ENCODE measurements around the gene HPX.

Gene HPX, protein sequence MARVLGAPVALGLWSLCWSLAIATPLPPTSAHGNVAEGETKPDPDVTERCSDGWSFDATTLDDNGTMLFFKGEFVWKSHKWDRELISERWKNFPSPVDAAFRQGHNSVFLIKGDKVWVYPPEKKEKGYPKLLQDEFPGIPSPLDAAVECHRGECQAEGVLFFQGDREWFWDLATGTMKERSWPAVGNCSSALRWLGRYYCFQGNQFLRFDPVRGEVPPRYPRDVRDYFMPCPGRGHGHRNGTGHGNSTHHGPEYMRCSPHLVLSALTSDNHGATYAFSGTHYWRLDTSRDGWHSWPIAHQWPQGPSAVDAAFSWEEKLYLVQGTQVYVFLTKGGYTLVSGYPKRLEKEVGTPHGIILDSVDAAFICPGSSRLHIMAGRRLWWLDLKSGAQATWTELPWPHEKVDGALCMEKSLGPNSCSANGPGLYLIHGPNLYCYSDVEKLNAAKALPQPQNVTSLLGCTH

DNA sequence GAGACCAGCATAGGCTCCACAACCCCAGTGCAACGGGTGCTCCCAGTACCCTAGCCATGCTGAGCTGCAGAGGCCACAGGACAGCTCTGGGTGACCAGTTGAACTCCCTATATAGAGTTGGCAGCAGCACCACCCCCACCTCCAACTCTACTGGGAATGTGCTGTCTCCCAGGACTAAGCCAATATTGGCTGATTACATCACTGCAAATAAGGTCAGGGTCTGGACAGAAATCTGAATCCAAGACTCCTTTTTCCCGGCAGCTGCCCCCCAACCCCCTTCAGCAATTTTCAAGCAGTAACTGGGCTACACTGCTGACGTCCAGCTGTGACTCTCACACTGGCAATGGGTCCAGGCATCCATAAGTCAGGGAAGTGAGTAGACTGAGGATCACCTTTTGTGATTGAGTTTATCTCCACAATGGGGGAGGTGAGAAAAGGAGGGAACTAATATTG lies at the start of gene HPX:
TSS of gene HPX (minus strand) at position 82 of the 453 bp plus-strand sequence. CDS start at position 58, 24 bp downstream.
- DNase-seq (ENCODE audit: low spot score), result no peak

DNA sequence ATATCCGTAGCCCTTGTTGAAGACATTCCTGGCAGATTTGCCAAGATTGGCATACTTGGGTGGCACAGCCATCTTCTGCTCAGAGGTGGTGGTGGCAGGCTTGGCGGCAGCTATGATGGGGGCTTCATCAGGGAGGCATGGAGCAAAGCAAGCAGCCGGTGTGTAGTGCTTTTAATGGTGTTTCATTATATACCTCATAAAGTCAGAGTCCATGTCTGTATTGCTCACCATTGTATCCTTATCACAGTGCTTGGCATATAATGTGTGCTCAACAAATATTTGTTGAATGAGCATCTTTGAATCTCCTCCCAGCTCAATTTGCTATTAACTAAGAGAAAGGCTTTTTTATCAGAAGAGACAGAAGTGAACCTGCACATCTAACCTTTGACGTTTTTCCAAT lies 48.5 kb upstream of the HPX start:
- no peak for DNase-seq (ENCODE audit: low spot score)

DNA sequence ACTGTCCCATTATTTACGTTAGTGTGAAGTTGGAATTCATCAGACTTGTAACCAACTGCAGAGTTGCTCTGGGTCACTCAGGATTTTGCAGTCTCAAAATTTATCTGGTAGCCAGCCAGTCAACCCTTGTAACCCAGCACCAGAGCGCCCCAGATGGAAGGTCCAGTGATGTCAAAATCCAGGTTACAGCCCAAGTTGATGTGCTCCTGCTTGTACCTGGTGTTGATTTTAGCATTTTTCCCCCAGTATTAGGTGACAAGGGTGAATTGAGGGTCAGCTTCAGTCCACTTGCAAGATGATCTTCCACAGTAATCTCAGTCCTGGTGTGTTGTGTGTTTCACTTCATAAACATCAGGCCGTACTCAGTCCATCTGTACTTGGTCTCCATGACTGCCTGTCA lies 48.0 kb upstream of the HPX start:
- DNase-seq (ENCODE audit: low spot score), result no peak

DNA sequence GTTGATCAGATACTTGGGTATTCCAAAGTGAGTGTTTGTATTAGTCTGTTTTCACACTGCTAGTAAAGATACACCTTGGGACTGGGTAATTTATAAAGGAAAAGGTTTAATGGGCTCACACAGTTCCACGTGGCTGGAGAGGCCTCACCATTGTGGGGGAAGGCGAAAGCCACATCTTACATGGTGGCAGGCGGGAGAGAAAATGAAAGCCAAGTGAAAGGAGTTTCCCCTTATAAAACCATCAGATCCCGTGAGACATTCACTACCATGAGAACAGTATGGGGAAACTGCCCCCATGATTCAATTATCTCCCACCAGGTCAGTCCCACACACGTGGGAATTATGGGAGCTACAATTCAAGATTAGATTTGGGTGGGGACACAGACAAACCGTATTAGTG lies 47.6 kb upstream of the HPX start:
- no peak for DNase-seq (ENCODE audit: low spot score)

DNA sequence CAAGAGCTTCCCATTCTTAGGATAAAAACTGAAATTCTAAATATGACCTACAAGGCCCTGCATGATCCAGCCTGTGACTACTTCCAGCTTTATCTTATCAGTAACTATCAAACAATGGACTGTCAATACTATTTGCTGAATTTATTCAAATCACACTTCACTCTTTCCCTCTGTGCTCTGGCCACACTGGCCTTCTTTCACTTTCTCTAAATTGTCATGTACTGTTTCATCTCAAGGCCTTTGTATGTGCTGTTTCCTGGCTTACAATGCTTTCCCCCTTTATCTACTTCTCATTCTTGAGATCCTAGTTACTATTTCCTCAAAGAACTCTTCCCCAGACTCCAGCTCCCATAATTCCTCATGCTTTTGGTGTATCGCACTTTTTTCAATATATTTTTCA lies 46.2 kb upstream of the HPX start:
- DNase-seq (ENCODE audit: low spot score), result no peak

DNA sequence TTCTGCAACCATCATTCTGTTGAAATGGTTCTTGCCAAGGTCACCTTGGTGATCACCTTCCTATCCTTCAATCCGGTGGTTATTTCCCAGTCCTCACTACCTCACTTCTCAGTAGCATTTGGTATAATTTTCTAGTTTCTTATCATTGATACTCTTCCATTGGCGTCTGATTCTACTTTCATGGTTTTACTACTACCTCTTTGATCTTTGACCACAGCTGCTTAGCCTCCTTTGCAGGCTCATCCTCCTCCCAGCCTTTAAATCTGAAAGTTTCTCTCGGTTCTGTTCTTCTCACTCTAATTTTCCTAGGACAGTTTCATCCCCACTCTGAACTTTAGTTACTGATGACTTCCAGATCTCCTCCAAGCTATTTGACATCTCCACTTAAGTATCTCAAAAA lies 45.5 kb upstream of the HPX start:
- DNase-seq (ENCODE audit: low spot score), result no peak

DNA sequence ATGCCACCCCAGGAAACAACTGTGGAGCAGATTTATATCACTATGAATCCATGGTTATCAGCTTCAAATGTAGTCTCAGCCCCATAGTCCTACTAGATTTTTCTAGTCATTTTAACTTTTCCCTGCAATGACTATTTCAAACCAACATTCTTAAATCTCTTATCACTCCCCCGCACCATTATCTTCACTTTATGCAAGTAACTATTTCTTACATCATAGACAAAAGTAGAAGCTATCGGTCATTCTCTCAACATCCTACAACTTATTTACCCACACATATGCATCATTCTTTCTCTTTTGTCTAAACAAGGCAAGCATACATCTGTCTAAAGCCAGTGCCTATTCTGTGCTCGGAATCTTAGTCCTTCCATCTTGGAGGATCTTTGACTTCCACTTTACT lies 44.9 kb upstream of the HPX start:
- no peak for DNase-seq (ENCODE audit: low spot score)

DNA sequence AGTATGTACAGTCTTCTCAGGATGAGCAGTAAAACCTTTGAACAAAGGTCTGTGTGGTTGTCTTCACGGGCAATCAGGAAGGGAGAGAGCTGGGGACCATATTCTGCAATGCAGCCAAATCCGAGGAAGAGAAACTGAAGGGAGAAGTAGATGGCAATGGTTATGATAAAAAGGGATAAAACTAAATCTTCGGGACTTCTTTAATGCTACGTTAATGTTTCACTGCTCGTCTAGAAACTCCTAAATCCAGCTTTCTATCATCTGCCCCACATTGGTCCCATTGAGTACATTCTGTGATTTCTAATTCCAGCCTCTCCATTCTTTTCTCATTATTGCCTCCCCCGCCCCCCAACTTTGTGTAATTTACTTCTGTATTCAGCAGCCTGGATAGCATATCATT lies 42.2 kb upstream of the HPX start:
- no peak for DNase-seq (ENCODE audit: low spot score)

DNA sequence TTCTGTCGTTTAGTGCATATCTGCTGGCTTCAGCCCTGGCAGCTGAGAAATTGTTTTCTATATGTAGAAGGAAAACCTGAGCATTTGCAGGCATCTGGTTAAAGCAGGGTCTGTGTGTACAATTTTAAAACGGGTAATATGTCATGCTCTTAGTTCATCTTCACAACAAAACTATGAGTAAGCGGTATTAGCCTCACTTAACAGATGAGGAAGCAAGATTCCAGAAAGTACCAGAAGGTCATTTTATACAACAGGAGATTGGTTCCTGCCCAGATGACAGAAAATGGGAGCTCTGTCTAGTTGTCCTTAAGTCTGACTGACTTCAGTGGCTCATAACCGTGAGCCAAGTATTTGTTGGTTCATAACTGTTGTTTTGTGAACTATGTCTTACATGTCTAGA lies 41.7 kb upstream of the HPX start:
- no peak for DNase-seq (ENCODE audit: low spot score)

DNA sequence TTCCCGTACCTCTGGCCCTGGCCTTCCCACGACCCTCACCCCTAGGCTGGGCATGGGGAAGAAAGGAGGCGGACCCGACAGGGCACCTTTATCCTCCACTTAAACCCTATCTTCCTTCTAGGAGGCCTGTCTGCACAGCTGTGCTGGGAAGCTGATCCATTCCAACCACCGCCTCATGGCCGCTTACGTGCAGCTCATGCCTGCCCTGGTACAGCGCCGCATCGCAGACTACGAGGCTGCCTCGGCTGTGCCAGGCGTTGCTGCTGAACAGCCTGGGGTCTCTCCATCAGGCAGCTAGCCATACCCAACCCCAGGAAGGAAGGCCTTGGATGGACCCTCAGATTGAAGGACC lies 41.1 kb upstream of the HPX start:
- no peak for DNase-seq (ENCODE audit: low spot score)

DNA sequence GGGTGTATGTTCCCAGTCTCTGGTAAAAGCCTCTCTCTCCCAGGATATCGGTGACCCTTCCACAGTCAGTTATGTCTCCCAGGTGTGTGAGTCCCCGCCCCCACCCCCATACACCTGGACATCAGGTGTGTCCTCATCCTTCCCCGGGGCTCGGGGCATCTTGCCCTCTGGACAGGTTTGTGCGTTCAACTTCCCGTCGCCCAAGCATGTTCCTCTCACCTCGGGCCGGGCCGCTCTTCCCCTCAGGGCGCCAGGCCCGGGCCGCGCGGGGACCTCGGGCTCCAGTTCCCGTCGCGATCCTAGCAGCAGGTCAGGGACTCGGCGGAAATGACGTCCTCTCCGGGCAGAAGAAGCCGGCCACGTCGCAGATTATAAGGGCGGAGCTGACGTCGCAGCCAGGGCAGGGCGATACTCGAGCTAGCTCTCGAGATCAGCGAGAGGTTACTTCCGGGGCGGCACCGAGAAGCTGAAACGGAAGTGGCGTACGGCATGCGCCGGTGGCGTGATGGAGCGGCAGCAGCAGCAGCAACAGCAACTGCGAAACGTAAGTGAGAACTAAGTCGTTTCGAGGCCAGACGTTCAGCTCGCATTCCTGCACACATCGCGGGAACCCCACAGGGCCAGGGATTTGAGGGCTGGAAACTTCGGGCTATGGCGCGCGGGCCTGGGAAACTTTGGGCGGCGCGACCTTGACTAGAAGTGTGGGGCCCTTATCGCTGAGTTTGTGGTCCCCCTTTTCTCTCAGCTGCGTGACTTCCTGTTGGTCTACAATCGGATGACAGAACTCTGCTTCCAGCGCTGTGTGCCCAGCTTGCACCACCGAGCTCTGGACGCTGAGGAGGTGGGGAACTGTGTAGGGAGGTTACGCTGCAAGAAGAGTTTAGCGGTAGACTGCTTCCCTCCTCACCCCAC lies 40.5 kb upstream of the HPX start, which contains the start of the genes ARFIP2 and TIMM10B:
TSS of gene ARFIP2 (minus strand) at position 320 of the 912 bp plus-strand sequence. CDS start 910 bp downstream, outside the sequence.
TSS of gene TIMM10B (plus strand) at position 490 of the 912 bp plus-strand sequence. CDS start at position 506, 16 bp downstream.
- DNase-seq (ENCODE audit: low spot score), result peak; percentile 98

DNA sequence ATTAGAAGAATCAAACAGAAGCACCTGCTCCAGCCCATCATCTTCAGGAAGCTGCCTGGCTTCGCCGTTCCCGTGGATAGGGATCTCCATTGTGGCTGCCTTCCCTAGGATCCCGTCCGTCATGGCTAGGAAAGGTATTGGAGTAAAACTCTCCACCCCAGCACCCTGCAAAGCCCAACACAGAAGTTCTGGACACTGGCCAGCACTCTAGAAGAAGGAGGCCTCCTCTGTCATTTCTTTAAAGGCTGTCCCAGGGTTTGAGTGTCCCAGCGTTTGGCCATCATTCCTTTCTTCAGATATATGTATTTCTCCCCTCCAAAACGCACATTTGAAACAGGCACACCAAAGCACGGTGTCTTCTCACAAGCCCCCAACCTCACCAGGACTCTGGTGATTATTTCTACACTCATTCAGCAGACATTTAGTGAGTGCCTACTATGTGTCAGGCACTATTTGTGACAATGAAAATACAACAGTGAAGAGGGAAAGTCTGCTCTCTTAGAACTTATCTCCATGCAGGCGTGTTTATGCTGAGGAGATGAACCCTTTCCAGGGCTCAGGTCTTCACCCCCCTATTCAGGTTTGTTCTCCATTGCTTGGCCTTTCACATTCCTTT lies 39.6 kb upstream of the HPX start:
- no peak for DNase-seq (ENCODE audit: low spot score)

DNA sequence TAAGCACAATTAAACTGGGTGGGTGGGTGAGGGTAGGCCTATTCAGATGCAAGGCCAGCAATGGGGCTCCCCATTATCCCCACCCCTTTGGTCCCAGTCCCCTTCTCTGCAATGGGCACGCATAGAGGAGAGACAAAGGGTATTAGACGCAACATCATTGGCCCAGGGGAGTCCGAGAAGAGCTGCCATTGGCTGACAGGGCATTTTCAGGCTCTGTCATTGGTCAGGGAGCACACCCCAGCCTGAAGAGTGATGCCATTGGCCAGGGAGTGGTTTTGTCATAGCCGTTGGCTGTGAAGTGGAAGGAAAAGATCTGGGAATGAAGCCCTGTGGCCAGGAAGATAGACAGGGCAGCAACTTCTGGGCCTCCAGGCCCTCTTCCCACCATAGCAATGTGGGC lies 35.8 kb upstream of the HPX start:
- no peak for DNase-seq (ENCODE audit: low spot score)

DNA sequence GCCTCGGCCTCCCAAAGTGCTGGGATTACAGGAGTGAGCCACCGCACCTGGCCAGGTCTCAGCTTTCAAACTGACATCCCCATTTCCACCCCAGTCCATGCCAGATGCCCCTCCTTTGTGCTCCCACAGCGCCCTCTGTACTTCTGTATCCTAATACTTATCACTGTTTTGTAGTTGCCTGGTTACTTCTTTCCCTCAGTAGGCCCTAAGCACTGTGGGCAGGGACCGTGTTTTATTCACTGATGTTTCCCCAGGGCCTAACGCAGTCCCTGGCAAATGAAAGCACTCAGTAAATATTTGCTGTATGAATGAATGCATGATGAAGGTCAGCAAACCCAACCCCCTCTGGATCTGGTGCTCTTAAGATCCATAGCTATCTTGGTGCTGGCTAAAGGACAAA lies 35.1 kb upstream of the HPX start:
- no peak for DNase-seq (ENCODE audit: low spot score)

DNA sequence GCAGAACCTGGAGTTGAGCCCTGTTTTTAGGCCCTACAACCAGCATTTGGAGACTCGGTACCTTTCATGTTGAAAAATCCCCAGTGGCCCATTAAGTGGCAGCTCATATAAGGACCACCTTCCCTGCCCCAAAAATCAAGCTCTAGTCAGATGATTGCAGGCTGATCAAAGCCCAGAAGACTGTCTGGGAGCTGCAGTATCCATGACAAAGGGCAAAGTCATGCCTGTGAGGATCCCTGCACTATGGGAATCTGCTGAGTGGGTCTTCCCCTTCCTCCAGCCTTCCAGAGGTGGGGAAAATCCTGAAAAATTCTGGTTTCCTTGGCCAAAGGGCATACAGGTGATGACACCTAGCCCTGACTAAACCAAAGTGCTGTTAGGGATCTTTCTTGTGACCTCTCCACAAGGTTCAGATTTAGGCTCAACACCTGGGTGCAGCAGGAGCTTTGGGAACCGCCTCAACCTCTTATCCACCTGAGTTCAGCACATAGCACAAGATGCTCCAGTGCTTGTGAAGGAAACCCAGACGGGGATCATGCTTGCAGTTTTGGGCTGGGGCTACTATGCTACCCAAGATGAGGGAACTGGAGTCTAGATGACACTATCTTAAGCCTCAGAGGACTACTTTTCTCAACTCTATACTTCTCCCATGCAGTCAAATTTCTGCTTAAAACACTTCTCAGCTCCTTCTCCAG lies 34.2 kb upstream of the HPX start:
- no peak for DNase-seq (ENCODE audit: low spot score)

DNA sequence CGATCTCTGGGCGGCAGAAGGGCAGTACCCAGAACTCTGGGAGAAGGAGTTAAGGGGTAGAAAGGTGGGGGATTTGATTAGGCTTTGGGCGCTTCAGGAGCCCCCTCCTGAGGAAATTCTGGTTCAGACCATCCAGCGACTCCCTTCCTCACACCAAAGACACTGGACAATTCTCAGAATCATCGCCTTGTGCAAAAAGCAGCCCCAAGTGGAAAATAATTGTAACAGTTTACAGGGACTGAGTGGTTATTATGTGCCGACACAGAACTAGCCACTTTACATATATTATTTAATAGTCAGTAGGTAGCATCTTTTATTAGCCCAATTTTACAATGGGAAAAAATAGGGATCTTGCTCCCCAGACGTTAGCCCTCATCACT lies 33.6 kb upstream of the HPX start:
- DNase-seq (ENCODE audit: low spot score), result no peak

DNA sequence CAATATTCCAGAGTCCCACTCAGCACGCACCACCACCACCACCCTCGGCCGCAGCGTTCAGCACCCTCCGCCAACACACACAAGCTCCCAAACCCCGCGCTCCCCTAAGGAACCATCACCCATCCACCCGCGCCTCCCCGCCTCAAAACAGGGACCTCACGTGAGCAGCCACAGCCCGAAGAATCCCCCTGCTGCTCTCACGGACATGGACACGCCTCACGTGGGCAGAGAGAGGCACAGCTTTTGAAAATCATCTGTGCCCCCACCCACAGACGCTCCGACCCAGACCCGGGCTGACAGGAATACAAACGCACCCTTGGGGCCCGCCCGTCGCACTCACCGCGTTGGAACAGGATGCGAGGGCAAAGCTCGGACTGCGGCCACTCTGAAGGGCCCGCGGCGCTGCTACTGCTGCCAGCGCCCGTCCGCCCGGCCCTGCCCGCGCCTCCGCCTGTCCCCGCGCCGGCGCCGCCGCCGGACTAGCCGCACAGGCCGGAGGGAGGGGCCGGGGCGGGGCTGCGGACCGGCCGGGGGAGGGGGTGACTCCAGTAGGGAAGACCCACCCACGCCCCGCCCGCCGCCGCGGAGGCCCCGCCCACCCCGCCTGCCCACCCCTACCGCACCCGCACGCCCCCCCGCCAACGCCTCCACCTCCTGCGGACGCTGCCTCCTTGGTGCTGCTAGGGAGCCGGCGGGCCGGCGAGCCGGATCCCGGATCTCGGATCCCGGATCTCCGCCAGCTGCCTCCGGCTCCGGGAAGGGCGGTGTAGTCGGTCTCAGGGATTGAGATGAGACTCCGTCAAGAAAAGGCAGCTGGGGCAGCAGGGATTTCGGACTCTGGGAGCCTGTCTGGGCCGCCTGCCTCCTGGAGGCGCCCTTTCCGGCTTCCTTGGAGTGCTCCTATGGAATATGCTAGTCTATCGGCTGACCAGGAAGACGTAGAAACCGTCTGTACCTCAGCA lies 32.9 kb upstream of the HPX start, which contains the start of gene TRIM3:
TSS of gene TRIM3 (minus strand) at position 491 of the 962 bp plus-strand sequence. CDS start 8,246 bp downstream, outside the sequence.
- peak; percentile 100 for DNase-seq (ENCODE audit: low spot score)

DNA sequence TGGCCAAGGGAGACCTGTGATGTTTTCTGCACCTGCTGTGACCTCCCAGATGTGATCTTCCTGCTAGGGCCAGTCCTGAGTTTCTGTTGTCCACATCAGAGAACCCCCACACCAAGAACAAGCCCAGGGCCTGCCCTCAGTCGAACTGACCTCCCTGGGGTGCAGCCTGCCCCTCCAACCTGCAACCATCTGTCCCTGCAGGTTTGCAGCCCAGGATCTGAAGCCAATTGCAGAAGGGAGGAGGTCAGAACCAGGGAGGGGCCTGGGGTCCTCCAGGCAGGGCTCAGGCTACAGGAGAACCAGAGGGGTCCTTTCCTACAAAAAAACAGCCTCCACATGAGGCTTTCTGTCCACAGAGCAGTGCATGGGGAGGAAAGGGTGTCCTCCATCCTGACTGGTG lies 32.1 kb upstream of the HPX start:
- no peak for DNase-seq (ENCODE audit: low spot score)

DNA sequence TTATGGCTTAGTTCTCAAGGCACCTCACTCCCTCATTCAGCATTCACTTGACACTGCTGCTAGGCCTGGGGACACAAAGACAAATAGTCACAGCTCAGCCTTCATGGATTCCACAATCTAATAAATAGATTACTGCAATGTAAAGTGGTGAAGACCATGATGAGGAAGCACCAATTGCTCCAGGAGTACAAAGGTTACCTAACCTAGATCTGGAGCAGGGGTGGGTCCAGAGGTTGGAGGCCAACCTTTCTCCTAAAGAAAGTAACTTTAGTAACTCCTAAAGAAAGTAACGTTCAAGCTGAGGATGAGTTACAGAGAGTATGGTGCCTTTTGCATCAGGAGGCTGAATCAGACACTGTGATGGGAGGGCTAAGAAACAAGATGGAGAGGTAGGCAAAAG lies 28.8 kb upstream of the HPX start:
- no peak for DNase-seq (ENCODE audit: low spot score)

DNA sequence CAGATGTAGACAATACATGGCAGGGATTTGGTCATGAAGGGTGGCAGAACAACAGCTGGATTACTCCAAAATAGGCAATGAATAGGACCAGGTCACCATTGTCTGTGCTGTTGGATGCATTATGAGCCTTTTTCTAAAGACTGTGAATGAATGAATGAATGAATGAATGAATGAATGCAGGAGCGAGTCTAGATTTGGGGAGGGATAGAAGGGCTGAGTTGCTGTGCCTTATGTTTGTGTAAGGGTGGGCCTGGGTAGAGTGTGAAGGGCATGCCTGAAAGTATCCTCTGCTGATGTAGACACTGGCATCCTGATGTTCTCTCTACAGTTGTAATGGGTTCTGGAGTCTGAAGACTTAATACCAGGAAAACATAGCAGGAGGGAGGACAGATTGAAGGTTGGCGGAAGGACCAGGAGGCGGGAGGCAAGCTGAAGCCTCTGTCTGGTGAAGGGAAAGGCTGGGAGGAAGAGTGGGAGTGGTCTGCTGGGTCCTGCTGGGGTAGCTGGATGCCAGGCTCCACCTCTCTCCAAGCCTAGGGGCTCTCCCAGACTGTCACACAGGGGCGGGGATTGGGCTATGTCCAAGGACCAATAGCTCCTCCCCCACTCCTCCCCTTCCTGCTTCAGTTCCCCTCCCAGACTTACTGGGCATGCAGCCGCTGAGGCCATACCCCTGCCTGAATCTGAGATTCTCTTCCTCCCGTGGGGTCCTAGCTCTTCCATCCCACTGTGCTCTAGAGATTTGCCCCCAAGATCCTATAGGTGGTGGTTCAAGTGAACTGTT lies 28.1 kb upstream of the HPX start:
- DNase-seq (ENCODE audit: low spot score), result peak; percentile 53

Data from GM03348 (cell line).